ENCODE results near the gene ADAMTSL1.

Gene ADAMTSL1

DNA sequence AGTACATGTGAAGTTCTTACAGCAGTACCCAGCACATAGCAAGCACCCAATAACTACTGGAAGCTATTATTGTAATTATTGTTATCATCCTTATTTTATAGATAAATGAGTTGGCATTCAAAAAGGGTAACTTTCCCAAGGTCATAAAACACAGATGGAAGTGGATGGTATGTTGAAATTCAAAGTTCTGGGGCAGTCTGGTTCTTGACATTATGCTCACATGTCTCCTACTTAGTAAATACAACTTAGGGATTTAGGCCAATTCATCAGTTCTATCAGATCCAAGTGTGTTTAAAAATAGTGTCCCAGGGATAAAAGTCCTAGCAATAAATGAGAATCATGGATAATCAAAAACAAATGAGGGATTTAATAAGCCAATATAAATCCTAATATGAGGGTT lies 265.2 kb downstream of the ADAMTSL1 start:
- Mint-ChIP-seq H3K4me3 (no peak overlapping the region), H3K36me3 (ENCODE audit: low read depth) (no peaks in the 10 kb centered on the region), H3K4me1 (ENCODE audit: low read depth) (no peaks in the 10 kb centered on the region), H3K27me3 (no peaks in the 10 kb centered on the region), H3K27ac (no peak overlapping the region), H3K9me3 (no peaks in the 10 kb centered on the region)

DNA sequence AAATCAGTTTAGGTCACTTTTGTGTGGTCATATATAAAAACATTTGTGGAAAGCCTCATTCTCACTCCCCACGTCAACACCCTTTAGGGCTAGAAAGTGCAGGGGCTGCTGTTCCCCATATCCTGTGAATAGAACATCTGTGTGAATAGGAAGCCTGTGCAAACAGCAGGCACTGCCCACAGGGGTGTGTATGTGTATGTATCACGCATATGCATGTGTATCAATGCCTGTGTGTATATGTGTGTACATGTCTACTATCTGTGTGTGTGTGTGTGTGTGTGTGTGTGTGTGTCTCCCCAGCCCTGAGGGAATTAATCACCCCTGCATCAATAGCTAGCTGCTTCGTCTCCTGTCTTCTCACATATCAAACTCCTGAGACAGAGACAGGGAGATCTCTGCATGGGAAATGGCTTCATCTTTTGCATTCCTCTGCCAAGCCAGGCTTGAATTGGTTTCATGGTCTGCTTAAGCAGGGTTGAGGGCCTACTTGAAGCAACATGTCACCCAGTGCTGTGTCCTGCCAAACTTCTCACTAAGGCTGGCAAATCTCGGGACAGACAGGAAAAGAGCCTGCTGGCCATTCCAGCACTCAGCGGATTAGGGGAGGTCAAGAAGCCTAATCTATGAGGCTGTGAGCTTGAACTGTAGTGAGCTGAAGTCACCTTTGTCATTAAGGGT lies 265.8 kb downstream of the ADAMTSL1 start:
- H3K27me3 Mint-ChIP-seq, result no peaks in the 10 kb centered on the region
- H3K9me3 Mint-ChIP-seq, result no peaks in the 10 kb centered on the region
- H3K27ac Mint-ChIP-seq, result no peak overlapping the region
- H3K4me3 Mint-ChIP-seq, result no peak overlapping the region
- no peaks in the 10 kb centered on the region for H3K36me3 Mint-ChIP-seq (ENCODE audit: low read depth)
- no peaks in the 10 kb centered on the region for H3K4me1 Mint-ChIP-seq (ENCODE audit: low read depth)

DNA sequence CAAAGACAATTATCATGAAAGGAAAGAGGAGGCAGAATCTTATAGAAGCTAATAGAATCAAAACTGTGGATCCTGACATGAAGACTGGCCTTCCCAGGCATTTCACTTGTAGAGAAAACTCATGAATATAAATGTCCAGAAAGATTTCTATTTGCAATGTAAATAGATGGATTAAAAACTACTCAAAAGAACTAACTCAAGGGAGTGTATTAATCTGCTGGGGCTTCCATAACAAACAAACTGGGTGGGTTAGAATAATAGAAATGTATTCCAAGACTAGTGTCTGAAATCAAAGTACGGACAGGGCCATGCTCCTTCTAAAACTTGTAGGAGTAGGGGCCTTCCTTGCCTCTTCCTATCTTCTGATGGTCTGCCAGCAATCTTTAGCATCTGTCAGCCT lies 267.4 kb downstream of the ADAMTSL1 start:
- Mint-ChIP-seq H3K27ac (no peak overlapping the region), H3K4me1 (ENCODE audit: low read depth) (no peaks in the 10 kb centered on the region), H3K9me3 (no peaks in the 10 kb centered on the region), H3K36me3 (ENCODE audit: low read depth) (no peaks in the 10 kb centered on the region), H3K27me3 (no peaks in the 10 kb centered on the region), H3K4me3 (no peak overlapping the region)

GRCh38 chr9:18741945-18742344 lies 268.0 kb downstream of the ADAMTSL1 start:
- Mint-ChIP-seq H3K4me1 (ENCODE audit: low read depth) (no peaks in the 10 kb centered on the region), H3K36me3 (ENCODE audit: low read depth) (no peaks in the 10 kb centered on the region), H3K27me3 (no peaks in the 10 kb centered on the region), H3K4me3 (no peak overlapping the region), H3K27ac (no peak overlapping the region), H3K9me3 (no peaks in the 10 kb centered on the region)

DNA sequence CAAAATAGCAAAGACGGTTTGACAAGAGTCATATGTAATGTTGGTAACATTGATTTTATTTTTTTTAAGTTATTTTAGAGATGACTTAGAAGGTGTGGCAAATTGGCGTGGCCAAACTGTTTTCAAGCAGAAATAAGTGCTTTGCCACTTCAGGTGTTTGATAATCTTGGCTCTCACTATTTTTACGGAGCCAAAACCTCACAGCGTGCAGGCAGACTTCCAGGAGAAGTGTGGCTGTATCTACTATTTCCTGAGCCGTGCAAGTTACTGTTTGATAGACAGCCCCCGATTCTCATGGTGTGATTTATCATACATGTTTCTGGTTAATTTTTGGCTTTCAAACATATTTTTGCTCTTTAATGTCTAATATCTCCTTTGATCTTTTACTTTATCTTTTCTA lies 269.5 kb downstream of the ADAMTSL1 start:
- Mint-ChIP-seq H3K36me3 (ENCODE audit: low read depth) (no peaks in the 10 kb centered on the region), H3K27ac (no peak overlapping the region), H3K4me3 (no peak overlapping the region), H3K9me3 (no peaks in the 10 kb centered on the region), H3K27me3 (no peaks in the 10 kb centered on the region), H3K4me1 (ENCODE audit: low read depth) (no peaks in the 10 kb centered on the region)

DNA sequence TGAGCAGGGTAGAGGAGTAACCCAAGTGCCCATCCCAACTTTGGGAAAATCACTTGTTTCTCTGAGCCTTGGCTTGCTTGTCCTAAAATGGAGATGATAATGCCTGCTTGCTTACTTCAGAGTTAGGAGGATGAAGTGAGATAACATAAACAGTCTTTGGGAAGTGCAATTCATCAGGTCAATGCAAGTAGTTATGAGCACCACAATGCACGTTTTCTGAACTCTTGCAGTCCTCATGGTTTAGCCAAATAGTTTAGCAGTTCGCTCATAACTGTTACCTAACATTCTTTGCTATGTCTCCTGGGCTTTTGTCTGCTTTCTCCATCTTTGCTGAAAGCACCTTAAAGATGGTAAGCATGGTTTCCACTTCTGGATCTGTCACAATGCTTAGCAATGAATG lies 270.0 kb downstream of the ADAMTSL1 start:
- Mint-ChIP-seq H3K36me3 (ENCODE audit: low read depth) (no peaks in the 10 kb centered on the region), H3K27me3 (no peaks in the 10 kb centered on the region), H3K27ac (no peak overlapping the region), H3K9me3 (no peaks in the 10 kb centered on the region), H3K4me1 (ENCODE audit: low read depth) (no peaks in the 10 kb centered on the region), H3K4me3 (no peak overlapping the region)

DNA sequence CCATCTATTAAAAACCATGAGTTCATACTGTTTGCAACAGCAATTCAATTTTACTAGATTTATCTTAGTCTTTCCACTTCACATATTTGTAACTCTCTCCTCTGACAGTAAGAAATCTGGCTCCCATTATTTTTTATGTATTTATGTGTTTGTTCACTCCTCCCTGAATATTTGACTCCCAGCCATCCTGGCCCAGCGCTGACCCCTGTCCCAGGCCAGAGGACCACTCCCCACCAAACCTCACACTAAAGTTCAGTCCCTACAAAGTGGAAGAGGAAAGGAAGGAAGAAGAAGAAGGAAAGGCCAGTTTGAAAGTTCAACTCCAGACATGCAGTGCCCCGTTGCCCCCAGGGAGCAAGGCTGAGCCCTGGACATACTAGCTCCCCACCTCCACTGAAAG lies 271.8 kb downstream of the ADAMTSL1 start:
- H3K9me3 Mint-ChIP-seq, result no peaks in the 10 kb centered on the region
- H3K27me3 Mint-ChIP-seq, result no peaks in the 10 kb centered on the region
- H3K4me3 Mint-ChIP-seq, result no peak overlapping the region
- no peak overlapping the region for H3K27ac Mint-ChIP-seq
- no peaks in the 10 kb centered on the region for H3K4me1 Mint-ChIP-seq (ENCODE audit: low read depth)
- H3K36me3 Mint-ChIP-seq (ENCODE audit: low read depth), result no peaks in the 10 kb centered on the region

- Mint-ChIP-seq H3K36me3 (ENCODE audit: low read depth) (no peaks in the 10 kb centered on the region), H3K4me1 (ENCODE audit: low read depth) (no peaks in the 10 kb centered on the region), H3K27ac (no peak overlapping the region), H3K4me3 (no peak overlapping the region), H3K27me3 (no peaks in the 10 kb centered on the region), H3K9me3 (no peaks in the 10 kb centered on the region)
Measured at GRCh38 chr9:18746631-18747030, 272.7 kb downstream of the ADAMTSL1 start.

GRCh38 chr9:18747595-18747994 lies 273.6 kb downstream of the ADAMTSL1 start:
- no peaks in the 10 kb centered on the region for H3K27me3 Mint-ChIP-seq
- H3K27ac Mint-ChIP-seq, result no peak overlapping the region
- no peak overlapping the region for H3K4me3 Mint-ChIP-seq
- no peaks in the 10 kb centered on the region for H3K36me3 Mint-ChIP-seq (ENCODE audit: low read depth)
- no peaks in the 10 kb centered on the region for H3K4me1 Mint-ChIP-seq (ENCODE audit: low read depth)
- no peaks in the 10 kb centered on the region for H3K9me3 Mint-ChIP-seq

DNA sequence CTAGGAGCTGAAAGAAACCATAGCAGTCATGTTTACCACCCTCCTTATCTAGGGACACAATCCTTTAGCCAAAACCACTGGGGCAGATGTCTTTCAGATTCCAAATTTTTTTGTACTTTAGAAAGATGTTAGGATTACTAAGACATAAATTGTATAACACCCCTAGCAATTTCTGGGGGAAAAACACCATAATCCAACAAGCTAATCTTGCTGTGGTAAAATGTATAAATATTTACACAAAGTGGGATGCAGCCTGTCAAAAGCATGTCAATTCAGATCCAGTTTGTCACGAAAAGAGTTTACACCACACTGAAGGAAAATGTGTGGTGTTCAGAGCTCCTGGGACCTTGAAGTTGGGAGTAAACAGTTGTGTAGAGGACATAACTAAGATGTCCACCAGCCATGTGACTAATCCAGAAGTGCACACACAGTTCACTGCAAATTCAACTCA lies 274.3 kb downstream of the ADAMTSL1 start:
- H3K4me1 Mint-ChIP-seq (ENCODE audit: low read depth), result no peaks in the 10 kb centered on the region
- H3K4me3 Mint-ChIP-seq, result no peak overlapping the region
- no peaks in the 10 kb centered on the region for H3K27me3 Mint-ChIP-seq
- no peak overlapping the region for H3K27ac Mint-ChIP-seq
- H3K9me3 Mint-ChIP-seq, result no peaks in the 10 kb centered on the region
- no peaks in the 10 kb centered on the region for H3K36me3 Mint-ChIP-seq (ENCODE audit: low read depth)

DNA sequence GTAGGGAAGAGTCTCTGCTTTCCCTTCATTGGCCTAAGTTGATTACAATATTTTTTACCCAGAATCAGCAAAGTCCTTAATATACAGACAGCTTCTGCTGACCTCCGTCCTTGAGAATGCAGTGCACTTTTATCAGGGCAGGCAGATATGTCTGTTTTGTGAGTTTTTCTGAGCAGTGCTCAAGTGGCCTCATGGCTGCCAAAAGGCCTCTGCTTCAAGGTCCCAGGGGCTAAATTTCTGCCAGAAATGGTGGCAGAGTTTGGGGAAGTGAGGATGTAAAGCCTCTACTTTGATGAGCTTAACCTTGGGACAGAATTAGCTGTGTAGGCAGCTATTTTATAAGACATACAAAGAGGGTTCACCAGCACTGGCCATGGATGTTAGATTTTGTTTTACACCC lies 275.8 kb downstream of the ADAMTSL1 start:
- H3K4me1 Mint-ChIP-seq (ENCODE audit: low read depth), result no peaks in the 10 kb centered on the region
- H3K27ac Mint-ChIP-seq, result no peak overlapping the region
- no peaks in the 10 kb centered on the region for H3K9me3 Mint-ChIP-seq
- no peak overlapping the region for H3K4me3 Mint-ChIP-seq
- no peaks in the 10 kb centered on the region for H3K36me3 Mint-ChIP-seq (ENCODE audit: low read depth)
- H3K27me3 Mint-ChIP-seq, result no peaks in the 10 kb centered on the region

- H3K36me3 Mint-ChIP-seq (ENCODE audit: low read depth), result no peaks in the 10 kb centered on the region
- H3K4me3 Mint-ChIP-seq, result no peak overlapping the region
- H3K27me3 Mint-ChIP-seq, result no peaks in the 10 kb centered on the region
- no peaks in the 10 kb centered on the region for H3K9me3 Mint-ChIP-seq
- H3K4me1 Mint-ChIP-seq (ENCODE audit: low read depth), result no peaks in the 10 kb centered on the region
- no peak overlapping the region for H3K27ac Mint-ChIP-seq
Measured at GRCh38 chr9:18753904-18754303, 280.0 kb downstream of the ADAMTSL1 start.

DNA sequence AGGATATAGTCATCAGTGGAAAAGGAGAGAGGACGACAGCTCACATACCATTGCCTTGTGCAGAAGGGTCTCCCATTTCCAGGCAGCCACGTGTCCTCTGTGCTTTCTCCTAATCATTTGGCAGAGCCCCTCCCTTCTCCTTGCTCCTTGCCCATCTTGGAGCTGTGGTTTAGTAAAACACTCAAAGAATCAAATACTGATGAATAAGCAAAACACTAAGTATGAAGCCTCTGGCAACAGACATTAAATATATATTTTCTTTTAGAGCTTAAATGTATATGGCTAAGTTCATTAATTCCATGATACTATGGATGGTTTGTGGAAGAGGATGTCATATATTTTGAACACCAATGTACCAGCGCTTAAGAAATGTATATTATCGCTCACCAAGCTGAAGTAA lies 280.6 kb downstream of the ADAMTSL1 start:
- H3K27ac Mint-ChIP-seq, result no peak overlapping the region
- no peaks in the 10 kb centered on the region for H3K27me3 Mint-ChIP-seq
- H3K9me3 Mint-ChIP-seq, result no peaks in the 10 kb centered on the region
- no peaks in the 10 kb centered on the region for H3K36me3 Mint-ChIP-seq (ENCODE audit: low read depth)
- H3K4me3 Mint-ChIP-seq, result no peak overlapping the region
- H3K4me1 Mint-ChIP-seq (ENCODE audit: low read depth), result no peaks in the 10 kb centered on the region

DNA sequence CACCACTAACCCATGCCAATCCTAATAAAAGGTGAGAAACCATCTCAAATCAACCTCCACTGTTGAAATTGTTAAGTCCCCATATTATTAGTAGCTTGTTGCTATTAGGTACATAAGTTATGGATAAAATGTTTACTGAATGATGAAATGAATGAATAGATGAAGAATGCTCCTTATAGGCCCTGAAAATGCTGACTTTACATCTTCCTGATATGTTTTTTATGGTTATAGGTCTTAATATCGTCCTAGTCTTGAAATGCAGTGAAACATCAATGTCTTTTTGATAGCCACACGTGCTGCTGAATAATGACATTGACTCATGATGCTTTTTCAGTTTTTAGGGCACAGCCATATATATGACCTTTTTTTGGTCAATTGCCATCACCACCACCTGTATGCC lies 281.3 kb downstream of the ADAMTSL1 start:
- H3K4me1 Mint-ChIP-seq (ENCODE audit: low read depth), result no peaks in the 10 kb centered on the region
- H3K9me3 Mint-ChIP-seq, result no peaks in the 10 kb centered on the region
- no peak overlapping the region for H3K4me3 Mint-ChIP-seq
- no peaks in the 10 kb centered on the region for H3K36me3 Mint-ChIP-seq (ENCODE audit: low read depth)
- H3K27ac Mint-ChIP-seq, result no peak overlapping the region
- no peaks in the 10 kb centered on the region for H3K27me3 Mint-ChIP-seq

DNA sequence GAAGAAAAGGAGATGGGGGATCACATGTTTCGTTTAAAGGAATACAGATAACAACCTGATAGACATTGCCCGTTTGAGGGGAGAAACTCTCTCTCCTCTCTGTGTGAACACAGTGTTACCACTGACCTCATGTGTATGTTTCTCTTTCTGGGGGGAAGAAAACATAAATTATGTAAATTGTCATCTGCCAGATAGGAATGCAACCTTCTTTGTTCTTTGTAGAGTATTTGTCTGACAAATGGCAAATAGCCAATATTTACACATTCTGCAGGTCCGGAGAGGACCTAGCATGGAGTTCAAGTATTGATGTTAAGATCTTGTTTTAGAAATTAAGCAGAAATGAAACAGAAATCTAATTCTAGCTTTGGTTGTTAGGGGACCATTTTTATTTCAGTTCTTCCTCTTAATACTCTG lies 282.8 kb downstream of the ADAMTSL1 start:
- H3K27ac Mint-ChIP-seq, result no peak overlapping the region
- no peaks in the 10 kb centered on the region for H3K27me3 Mint-ChIP-seq
- no peak overlapping the region for H3K4me3 Mint-ChIP-seq
- H3K9me3 Mint-ChIP-seq, result no peaks in the 10 kb centered on the region
- H3K4me1 Mint-ChIP-seq (ENCODE audit: low read depth), result no peaks in the 10 kb centered on the region
- H3K36me3 Mint-ChIP-seq (ENCODE audit: low read depth), result no peaks in the 10 kb centered on the region

GRCh38 chr9:18759827-18760226 lies 285.9 kb downstream of the ADAMTSL1 start:
- Mint-ChIP-seq H3K27ac (no peak overlapping the region), H3K4me3 (no peak overlapping the region), H3K36me3 (ENCODE audit: low read depth) (no peaks in the 10 kb centered on the region), H3K4me1 (ENCODE audit: low read depth) (no peaks in the 10 kb centered on the region), H3K27me3 (peaks cover 5% of the 10 kb centered on the region), H3K9me3 (no peaks in the 10 kb centered on the region)

Measured in stimulated activated naive CD8-positive, alpha-beta T cell treated with anti-CD3 and anti-CD28 coated beads, Interleukin-15, Interleukin-2, amounts not matched to agents 100 ng/mL and 50 ng/mL, for 24 hours (primary cell).